Adrenal gland (tissue), 12 donors: ENCODE data around the gene GPS1. TPM values are rescaled to one million over a fixed set of nuclear protein-coding genes. Genes with fewer than 3 reads are reported as not detected.

Source experiments
- DNase-seq, 7 donors: peaks; one replicate each; pipeline ENCODE4 v3.0.0-alpha.2; 2019 to 2020
- H3K27ac ChIP-seq, 5 donors: fragments of 200-600 bp; sonication (generic) in 4 of 5; 1 replicate in 3 of 5; 2 replicates in 2 of 5; pipeline versions ENCODE4 v1.5.1 to v1.8.0; 2016 to 2020; ENCODE audit warnings: mild to moderate bottlenecking in 1 of 5
- H3K27me3 ChIP-seq: fragments of 200-600 bp; 2 replicates; pipeline ENCODE4 v1.8.0; 2021
- H3K36me3 ChIP-seq, 2 donors: fragments of 200-600 bp; replicated peaks in 1 of 2; 1 replicate in 1 of 2; 2 replicates in 1 of 2; pipeline versions ENCODE4 v1.5.1 to v1.8.0; 2018 to 2022
- H3K4me1 ChIP-seq, 2 donors: fragments of 200-600 bp; replicated peaks in 1 of 2; 1 replicate in 1 of 2; 2 replicates in 1 of 2; pipeline versions ENCODE4 v1.5.1 to v1.8.0; 2018 to 2021
- H3K4me3 ChIP-seq, 4 donors: fragments of 200-600 bp; sonication (generic) in 3 of 4; one replicate each; pipeline ENCODE4 v1.5.1; 2016 to 2018
- H3K9me3 ChIP-seq, 3 donors: fragments of 200-600 bp; sonication (generic) in 1 of 3; replicated peaks in 1 of 3; 1 replicate in 2 of 3; 2 replicates in 1 of 3; pipeline versions ENCODE4 v1.5.1 to v1.8.0; 2016 to 2021
- CTCF ChIP-seq, 6 experiments: fragments of 450-650 bp in 4 of 6; fragments of 200-600 bp in 2 of 6; sonication (generic) in 1 of 6; IDR thresholded peaks; 1 replicate in 5 of 6; 2 replicates in 1 of 6; pipeline versions ENCODE4 v1.5.1 to v1.8.0; 2016 to 2021; ENCODE audit warnings: antibody characterized with exemption in 6 of 6, mild to moderate bottlenecking in 2 of 6, moderate library complexity in 1 of 6
- POLR2A ChIP-seq, 2 donors: fragments of 450-650 bp; IDR thresholded peaks; one replicate each; pipeline ENCODE4 v1.6.1; 2017; ENCODE audit warnings: antibody characterized with exemption in 2 of 2, mild to moderate bottlenecking in 2 of 2, moderate library complexity in 1 of 2
- WGBS, 4 donors: extraction: QIAGEN DNeasy Blood & Tissue Kit in 2 of 4; methylation state at CpG; one replicate each; pipeline versions ENCODE4 v1.1.5 to v1.1.7; 2013 to 2017; 5-methylcytosine and 5-hydroxymethylcytosine counted together
- intact Hi-C, 2 donors: fragments of 100-400 bp; cut with DNase I; formaldehyde crosslinking; loops; one replicate each; pipeline versions ENCODE4 v1.14.1 to v1.15.0; 2022 to 2023
- polyA plus RNA-seq, 3 donors: library from polyadenylated mRNA; stranded (reverse); fragments of 200-250 nt in 2 of 3; fragments of 350-450 nt in 1 of 3; fragmentation: Illumina TruSeq in 1 of 3; extraction: RNeasy Lipid Tissue Mini Kit (QIAGEN cat#74804) in 1 of 3; gene quantifications; one replicate each; pipeline ENCODE4 v1.2.3, GENCODE V29; 2013 to 2014
- total RNA-seq, 9 donors: library from RNA; depleted of rRNA in 4 of 9; stranded (reverse); fragments of >200 nt in 4 of 9; fragments of 120-200 nt in 1 of 9; fragmentation: NEBNext Ultra II Directional in 1 of 9; extraction: Animal tissue kit (Norgen Biotek cat#: 25700) in 1 of 9; gene quantifications; one replicate each; pipeline versions ENCODE4 v1.1.0 to v1.2.4, GENCODE V29; 2013 to 2023
- donor health status: healthy with polysubstance abuse.
- donor health status: Bipolar disorder and iron deficiency.
- donor health status: DM: yes; HTN: yes; CAD: no.
- donor health status: DM: no; HTN: no; CAD: no.
- donor health status: DM: no; HTN: no; CAD: no.
- donor health status: DM: yes; HTN: yes; CAD: no.

GPS1 gene
- total and polyA plus RNA-seq, 12 donors: 37.4 to 305 (median 113) TPM

GRCh38 chr17:82091264-82092066 is 39.8 kb downstream of the GPS1 start:
- no peak for TF ChIP-seq POLR2A (IDR thresholded peaks at IDR 0.05)
- TF ChIP-seq CTCF (IDR thresholded peaks at IDR 0.05): no peak
- H3K27ac ChIP-seq: no peak overlapping the region
- DNase-seq: no peak
- no peaks in the 10 kb centered on the region for H3K9me3 ChIP-seq
- no peaks in the 10 kb centered on the region for H3K27me3 ChIP-seq
- no peak overlapping the region for H3K4me3 ChIP-seq
- intact Hi-C loops: no loop called here
- peaks cover 0 to 93% of the 10 kb centered on the region in 2 donors for H3K36me3 ChIP-seq
- WGBS, 4 donors: 93 to 98% (median 95%) methylated on average over 5 to 37 of the region's 37 CpGs
- H3K4me1 ChIP-seq: peaks cover 2 to 4% of the 10 kb centered on the region in 2 donors

- 86 to 94% (median 87%) methylated on average over 14 to 23 of the region's 23 CpGs; no CpG with 5 or more reads in 1 of the 4 donors for WGBS, 4 donors
- intact Hi-C loops: no loop called here
- Histone ChIP-seq H3K4me1 (peaks cover 9 to 11% of the 10 kb centered on the region in 2 donors), H3K36me3 (peaks cover 0 to 86% of the 10 kb centered on the region in 2 donors), H3K9me3 (no peaks in the 10 kb centered on the region), H3K4me3 (no peak overlapping the region), H3K27ac (no peak overlapping the region), H3K27me3 (no peaks in the 10 kb centered on the region)
- no peak for TF ChIP-seq POLR2A (IDR thresholded peaks at IDR 0.05)
- TF ChIP-seq CTCF (IDR thresholded peaks at IDR 0.05): no peak
- DNase-seq: no peak
These were observed 40.4 kb downstream of the GPS1 start for GRCh38 chr17:82092094-82092586.

GRCh38 chr17:82092628-82092994 is 40.9 kb downstream of the GPS1 start:
- no peak overlapping the region for H3K4me3 ChIP-seq
- peaks cover 12 to 14% of the 10 kb centered on the region in 2 donors for H3K4me1 ChIP-seq
- H3K9me3 ChIP-seq: no peaks in the 10 kb centered on the region
- 80 to 93% (median 93%) methylated on average over 1 to 20 of the region's 20 CpGs; no CpG with 5 or more reads in 1 of the 4 donors for WGBS, 4 donors
- no peak for TF ChIP-seq CTCF (IDR thresholded peaks at IDR 0.05)
- no peak for TF ChIP-seq POLR2A (IDR thresholded peaks at IDR 0.05)
- H3K36me3 ChIP-seq: peaks cover 0 to 82% of the 10 kb centered on the region in 2 donors
- no peaks in the 10 kb centered on the region for H3K27me3 ChIP-seq
- DNase-seq: peak in 2 of 7 donors; percentile 4 to 17
- intact Hi-C loops: no loop called here
- H3K27ac ChIP-seq: no peak overlapping the region

GRCh38 chr17:82092995-82093751 is 41.5 kb downstream of the GPS1 start:
- intact Hi-C loops: no loop called here
- peak in 2 of 7 donors; percentile 7 to 14 for DNase-seq
- peaks cover 0 to 76% of the 10 kb centered on the region in 2 donors for H3K36me3 ChIP-seq

More at GRCh38 chr17:82092995-82093751, 41.5 kb downstream of the GPS1 start:
- TF ChIP-seq CTCF (IDR thresholded peaks at IDR 0.05) (no peak), POLR2A (IDR thresholded peaks at IDR 0.05) (no peak)
- no peak overlapping the region for H3K4me3 ChIP-seq
- no peak overlapping the region for H3K27ac ChIP-seq
- WGBS, 4 donors: 89 to 94% (median 92%) methylated on average over 13 to 40 of the region's 40 CpGs
- H3K9me3 ChIP-seq: no peaks in the 10 kb centered on the region
- H3K27me3 ChIP-seq: no peaks in the 10 kb centered on the region
- peaks cover 12 to 14% of the 10 kb centered on the region in 2 donors for H3K4me1 ChIP-seq
